ENCODE results near the gene CLEC4E. TPM values are rescaled to one million over a fixed set of nuclear protein-coding genes. Genes with fewer than 3 reads are reported as not detected.
"Not testable (repeated sequence)": the region's sequence is repeated elsewhere in the genome, so short reads cannot be mapped to it uniquely, and the experiment has no call there.

The CLEC4E gene
- total and polyA plus RNA-seq, 2 experiments from 2014 or later, result not detected

DNA sequence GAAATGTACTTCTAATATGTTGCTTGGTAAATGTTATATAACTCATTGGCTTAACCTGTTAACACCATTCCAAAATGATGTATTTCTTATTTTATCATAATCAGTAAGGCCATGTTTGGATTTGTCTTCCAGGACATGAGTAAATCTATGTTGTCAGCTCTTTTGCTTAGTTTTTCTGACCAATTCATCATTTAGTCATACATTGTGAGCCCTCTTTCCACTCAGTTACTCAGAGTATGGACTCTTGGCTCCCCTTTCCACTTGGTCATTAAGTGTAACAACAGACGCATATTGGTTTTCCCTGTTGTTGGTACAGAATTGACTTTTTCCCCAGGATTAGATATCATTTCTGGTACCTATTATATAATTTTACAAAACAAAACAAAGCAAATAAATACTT is 36.4 kb downstream of the CLEC4E start:
- 82 to 83% methylated on average over 1 of the region's 1 CpG for WGBS, 2 experiments (ENCODE audit: low coverage in 1 of 2, low lambda C conversion rate in 2 of 2, missing lambda C conversion rate in 2 of 2)
- in situ Hi-C loops (cut with MboI), result no loop called here

DNA sequence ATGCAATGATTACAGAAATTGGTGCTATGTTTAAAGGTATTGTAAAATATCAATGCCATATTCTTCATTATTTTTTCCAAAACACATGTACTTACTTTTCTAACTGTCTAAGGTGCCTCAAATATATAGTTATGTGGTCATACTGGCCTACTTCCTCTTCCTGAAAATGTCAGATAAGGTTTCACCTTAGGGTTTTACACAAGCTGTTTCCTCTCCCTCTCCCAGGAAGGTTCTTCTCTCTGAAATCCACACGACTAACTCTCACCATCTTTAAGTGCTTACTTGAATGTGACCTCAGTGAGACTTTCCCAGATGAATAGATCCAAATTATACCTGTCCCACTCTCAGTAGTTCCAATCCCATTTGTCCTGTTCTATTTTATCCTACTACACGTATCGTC is 39.0 kb downstream of the CLEC4E start:
- no peaks in the 10 kb centered on the region for H3K36me3 ChIP-seq (ENCODE audit: low read depth)
- H3K27me3 ChIP-seq (replicated peaks; ENCODE audit: insufficient read depth), result peaks cover 6% of the 10 kb centered on the region; the same call in 1 of the 2 replicates
- TF ChIP-seq EZH2phosphoT487 (IDR thresholded peaks at IDR 0.05; ENCODE audit: insufficient read depth, low read depth) (no peak), EZH2 (IDR thresholded peaks at IDR 0.05; ENCODE audit: insufficient read depth, poor library complexity, severe bottlenecking) (no peak)
- no peak overlapping the region for H2AFZ ChIP-seq
- no peak overlapping the region for H3K4me3 ChIP-seq
- DNase-seq, result no peak
- no peaks in the 10 kb centered on the region for H3F3A ChIP-seq (ENCODE audit: insufficient read depth)
- no peaks in the 10 kb centered on the region for H3K4me1 ChIP-seq (ENCODE audit: insufficient read depth)
- no peaks in the 10 kb centered on the region for H3K79me2 ChIP-seq (ENCODE audit: insufficient read depth)
- no peaks in the 10 kb centered on the region for H3K9me3 ChIP-seq (ENCODE audit: low read depth)
- in situ Hi-C loops (cut with MboI), result no loop called here
- no peaks in the 10 kb centered on the region for H3K9me2 ChIP-seq (ENCODE audit: insufficient read depth)
- WGBS, 2 experiments (ENCODE audit: low coverage in 1 of 2, low lambda C conversion rate in 2 of 2, missing lambda C conversion rate in 2 of 2), result 59 to 60% methylated on average over 3 of the region's 3 CpGs
- no peaks in the 10 kb centered on the region for H4K20me1 ChIP-seq (ENCODE audit: insufficient read depth)
- H3K9ac ChIP-seq, result no peak overlapping the region
- no peak overlapping the region for H3K27ac ChIP-seq
- H3K4me2 ChIP-seq (ENCODE audit: unreplicated experiment), result no peak overlapping the region

More for the DNA sequence above, 36.4 kb downstream of the CLEC4E start:
- no peaks in the 10 kb centered on the region for H3K36me3 ChIP-seq (ENCODE audit: low read depth)
- no peak overlapping the region for H3K9ac ChIP-seq
- no peaks in the 10 kb centered on the region for H3K4me1 ChIP-seq (ENCODE audit: insufficient read depth)
- TF ChIP-seq EZH2phosphoT487 (IDR thresholded peaks at IDR 0.05; ENCODE audit: insufficient read depth, low read depth) (no peak), EZH2 (IDR thresholded peaks at IDR 0.05; ENCODE audit: insufficient read depth, poor library complexity, severe bottlenecking) (no peak)
- H3K27me3 ChIP-seq (replicated peaks; ENCODE audit: insufficient read depth), result peaks cover 3% of the 10 kb centered on the region; the same call in 1 of the 2 replicates
- no peak for DNase-seq
- no peak overlapping the region for H3K4me3 ChIP-seq
- no peaks in the 10 kb centered on the region for H3K79me2 ChIP-seq (ENCODE audit: insufficient read depth)
- H3K27ac ChIP-seq, result no peak overlapping the region
- no peaks in the 10 kb centered on the region for H3K9me3 ChIP-seq (ENCODE audit: low read depth)
- H4K20me1 ChIP-seq (ENCODE audit: insufficient read depth), result no peaks in the 10 kb centered on the region
- H3K9me2 ChIP-seq (ENCODE audit: insufficient read depth), result no peaks in the 10 kb centered on the region
- no peak overlapping the region for H3K4me2 ChIP-seq (ENCODE audit: unreplicated experiment)
- no peak overlapping the region for H2AFZ ChIP-seq
- H3F3A ChIP-seq (ENCODE audit: insufficient read depth), result no peaks in the 10 kb centered on the region

DNA sequence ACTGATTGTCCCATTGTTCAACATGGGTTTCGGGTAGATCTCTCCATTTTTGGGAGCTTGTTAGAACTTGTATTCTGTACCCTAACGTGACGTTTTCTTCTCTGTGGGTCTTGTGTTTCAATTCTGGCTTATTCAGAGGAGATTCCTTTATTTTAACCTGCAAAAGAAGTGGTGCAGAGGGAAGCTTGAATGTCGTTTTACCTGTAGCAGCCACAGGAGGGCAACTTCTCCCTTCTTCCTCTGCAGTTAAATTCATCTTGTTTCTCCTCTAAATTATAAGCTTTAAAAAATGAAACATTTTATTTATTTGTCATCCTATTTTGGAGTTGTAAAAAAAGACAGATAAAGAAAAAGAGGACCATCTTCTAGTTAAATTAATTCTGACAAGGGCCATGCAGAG is 41.1 kb downstream of the CLEC4E start:
- H3K36me3 ChIP-seq (ENCODE audit: low read depth), result no peaks in the 10 kb centered on the region
- no peak overlapping the region for H3K4me3 ChIP-seq
- H3K9me3 ChIP-seq (ENCODE audit: low read depth), result no peaks in the 10 kb centered on the region
- no peaks in the 10 kb centered on the region for H3K4me1 ChIP-seq (ENCODE audit: insufficient read depth)
- no peaks in the 10 kb centered on the region for H4K20me1 ChIP-seq (ENCODE audit: insufficient read depth)
- DNase-seq, result no peak
- no peaks in the 10 kb centered on the region for H3F3A ChIP-seq (ENCODE audit: insufficient read depth)
- peaks cover 6% of the 10 kb centered on the region; the same call in 1 of the 2 replicates for H3K27me3 ChIP-seq (replicated peaks; ENCODE audit: insufficient read depth)
- no peak overlapping the region for H3K4me2 ChIP-seq (ENCODE audit: unreplicated experiment)
- no peak overlapping the region for H3K27ac ChIP-seq
- H3K9ac ChIP-seq, result no peak overlapping the region
- H3K79me2 ChIP-seq (ENCODE audit: insufficient read depth), result no peaks in the 10 kb centered on the region
- H3K9me2 ChIP-seq (ENCODE audit: insufficient read depth), result no peaks in the 10 kb centered on the region
- H2AFZ ChIP-seq, result no peak overlapping the region
- TF ChIP-seq EZH2phosphoT487 (IDR thresholded peaks at IDR 0.05; ENCODE audit: insufficient read depth, low read depth) (no peak), EZH2 (IDR thresholded peaks at IDR 0.05; ENCODE audit: insufficient read depth, poor library complexity, severe bottlenecking) (no peak)
- 2% methylated on average over 4 of the region's 4 CpGs for WGBS, 2 experiments (ENCODE audit: low coverage in 1 of 2, low lambda C conversion rate in 2 of 2, missing lambda C conversion rate in 2 of 2)
- in situ Hi-C loops (cut with MboI), result no loop called here

DNA sequence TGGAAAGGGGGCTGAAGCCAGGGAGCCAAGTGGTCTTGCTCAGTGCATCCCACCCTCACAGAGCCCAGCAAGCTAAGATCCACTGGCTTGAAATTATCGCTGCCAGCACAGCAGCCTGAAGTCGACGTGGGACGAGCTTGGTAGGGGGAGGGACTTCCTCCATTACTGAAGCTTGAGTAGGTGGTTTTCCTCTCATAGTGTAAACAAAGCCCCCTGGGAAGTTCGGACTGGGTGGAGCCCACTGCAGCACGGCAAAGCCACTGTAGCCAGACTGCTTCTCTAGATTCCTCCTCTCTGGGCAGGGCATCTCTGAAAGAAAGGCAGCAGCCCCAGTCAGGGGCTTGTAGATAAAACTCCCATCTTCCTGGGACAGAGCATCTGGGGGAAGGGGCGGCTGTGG is 44.6 kb downstream of the CLEC4E start:
- in situ Hi-C loops (cut with MboI); H4K20me1 ChIP-seq (ENCODE audit: insufficient read depth); DNase-seq; H3K36me3 ChIP-seq (ENCODE audit: low read depth); H3K9me2 ChIP-seq (ENCODE audit: insufficient read depth); H2AFZ ChIP-seq; H3K4me2 ChIP-seq (ENCODE audit: unreplicated experiment); H3F3A ChIP-seq (ENCODE audit: insufficient read depth); H3K9ac ChIP-seq; H3K4me3 ChIP-seq; H3K9me3 ChIP-seq (ENCODE audit: low read depth); H3K27ac ChIP-seq; H3K4me1 ChIP-seq (ENCODE audit: insufficient read depth); H3K79me2 ChIP-seq (ENCODE audit: insufficient read depth): not testable (repeated sequence)
- H3K27me3 ChIP-seq (replicated peaks; ENCODE audit: insufficient read depth), result peaks cover 13% of the 10 kb centered on the region
- WGBS, 2 experiments (ENCODE audit: low coverage in 1 of 2, low lambda C conversion rate in 2 of 2, missing lambda C conversion rate in 2 of 2), result 29 to 35% methylated on average over 7 of the region's 7 CpGs

DNA sequence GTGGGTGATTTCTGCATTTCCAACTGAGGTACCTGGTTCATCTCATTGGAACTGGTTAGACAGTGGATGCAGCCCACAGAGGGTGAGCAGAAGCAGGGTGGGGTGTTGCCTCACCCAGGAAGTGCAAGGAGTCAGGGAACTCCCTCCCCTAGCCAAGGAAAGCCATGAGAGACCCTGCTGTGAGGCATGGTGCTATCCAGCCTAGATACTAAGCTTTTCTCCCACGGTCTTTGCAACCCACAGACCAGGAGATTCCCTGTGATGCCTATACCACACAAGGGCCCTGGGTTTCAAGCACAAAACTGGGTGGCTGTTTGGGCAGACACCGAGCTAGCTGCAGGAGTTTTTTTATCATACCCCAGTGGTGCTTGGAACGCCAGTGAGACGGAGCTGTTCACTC is 45.0 kb downstream of the CLEC4E start:
- H3K27ac ChIP-seq; H3K4me1 ChIP-seq (ENCODE audit: insufficient read depth); DNase-seq; H3K9ac ChIP-seq; H2AFZ ChIP-seq; H3K9me3 ChIP-seq (ENCODE audit: low read depth); in situ Hi-C loops (cut with MboI); H3K4me2 ChIP-seq (ENCODE audit: unreplicated experiment); H4K20me1 ChIP-seq (ENCODE audit: insufficient read depth); H3K79me2 ChIP-seq (ENCODE audit: insufficient read depth); H3K4me3 ChIP-seq; H3K9me2 ChIP-seq (ENCODE audit: insufficient read depth); H3K36me3 ChIP-seq (ENCODE audit: low read depth); H3F3A ChIP-seq (ENCODE audit: insufficient read depth): not testable (repeated sequence)
- H3K27me3 ChIP-seq (replicated peaks; ENCODE audit: insufficient read depth), result peaks cover 13% of the 10 kb centered on the region
- 13 to 34% methylated on average over 4 of the region's 4 CpGs for WGBS, 2 experiments (ENCODE audit: low coverage in 1 of 2, low lambda C conversion rate in 2 of 2, missing lambda C conversion rate in 2 of 2)

Data from GM23248 (cell line).